ENCODE results near the gene CPAMD8. TPM values are rescaled to one million over a fixed set of nuclear protein-coding genes. Genes with fewer than 3 reads are reported as not detected.

Gene CPAMD8
- total and polyA plus RNA-seq, 2 donors (not counting 1 experiment from before 2014, with no cell fraction given): 0.14 to 1.7 TPM

DNA sequence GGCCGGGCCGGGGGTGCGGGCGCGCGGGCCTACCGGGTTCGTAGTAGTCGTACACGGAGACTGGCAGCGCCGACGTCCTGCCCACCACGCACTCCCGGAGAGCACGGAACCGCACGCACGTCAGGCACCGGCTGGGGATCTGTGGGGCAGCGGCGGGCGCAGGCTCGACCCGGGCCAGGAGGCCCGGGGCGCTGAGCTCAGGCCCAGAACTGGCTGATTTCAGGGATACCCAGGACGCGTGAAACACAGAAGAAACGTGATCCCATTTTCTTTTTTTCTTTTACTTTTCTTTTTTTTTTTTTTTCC, 128.8 kb downstream of the CPAMD8 start:
- Histone ChIP-seq H3K4me2 (ENCODE audit: extremely low read depth, insufficient read depth, low read length) (peak overlapping the region; percentile 72), H3K4me3 (replicated peaks in 1 of 4; ENCODE audit: control extremely low read depth in 1 of 4, insufficient read depth in 1 of 4, low read depth in 3 of 4, low read length in 4 of 4) (peak overlapping the region in 3 of 4 experiments; percentile 41 to 61 (median 55)), H3K9me3 (ENCODE audit: control insufficient read depth, insufficient read depth, low read depth, low read length) (no peaks in the 10 kb centered on the region), H3K27ac (ENCODE audit: insufficient read depth, low read length) (no peak overlapping the region), H3K79me2 (ENCODE audit: control insufficient read depth, insufficient read depth, low read length) (no peaks in the 10 kb centered on the region), H4K20me1 (ENCODE audit: control insufficient read depth, extremely low read depth, insufficient read depth, low read length) (no peaks in the 10 kb centered on the region), H3K36me3 (ENCODE audit: control insufficient read depth, insufficient read depth, low read length) (no peaks in the 10 kb centered on the region), H3K27me3 (ENCODE audit: control insufficient read depth, insufficient read depth, low read length) (peaks cover 2% of the 10 kb centered on the region), H3K9ac (ENCODE audit: insufficient read depth, low read length) (peak overlapping the region; percentile 26), H2AFZ (ENCODE audit: low read length) (peak overlapping the region; percentile 69), H3K4me1 (ENCODE audit: control insufficient read depth, extremely low read depth, insufficient read depth, low read length) (no peaks in the 10 kb centered on the region)
- DNase-seq (ENCODE audit: low read depth in 2 of 2): peak in 1 of 2 donors; percentile 27
- no peak for TF ChIP-seq EZH2 (IDR thresholded peaks at IDR 0.05; ENCODE audit: low read length, missing control alignments)
- TF ChIP-seq CTCF (conservative IDR thresholded peaks at IDR 0.05 in 1 of 2, IDR thresholded peaks at IDR 0.05 in 1 of 2; ENCODE audit: low read depth in 1 of 2, low read length in 2 of 2): no peak

GRCh38 chr19:16897029-16897855, 129.4 kb downstream of the CPAMD8 start:
- peak overlapping the region; percentile 26 for H3K9ac ChIP-seq (ENCODE audit: insufficient read depth, low read length)

More at GRCh38 chr19:16897029-16897855, 129.4 kb downstream of the CPAMD8 start:
- H3K4me1 ChIP-seq (ENCODE audit: control insufficient read depth, extremely low read depth, insufficient read depth, low read length): no peaks in the 10 kb centered on the region
- TF ChIP-seq CTCF (conservative IDR thresholded peaks at IDR 0.05 in 1 of 2, IDR thresholded peaks at IDR 0.05 in 1 of 2; ENCODE audit: low read depth in 1 of 2, low read length in 2 of 2) (no peak), EZH2 (IDR thresholded peaks at IDR 0.05; ENCODE audit: low read length, missing control alignments) (no peak)
- peak overlapping the region; percentile 69 for H2AFZ ChIP-seq (ENCODE audit: low read length)
- DNase-seq (ENCODE audit: low read depth in 2 of 2): peak; percentile 91 to 96
- no peaks in the 10 kb centered on the region for H3K9me3 ChIP-seq (ENCODE audit: control insufficient read depth, insufficient read depth, low read depth, low read length)
- no peaks in the 10 kb centered on the region for H3K79me2 ChIP-seq (ENCODE audit: control insufficient read depth, insufficient read depth, low read length)
- peaks cover 2% of the 10 kb centered on the region for H3K27me3 ChIP-seq (ENCODE audit: control insufficient read depth, insufficient read depth, low read length)
- H3K4me3 ChIP-seq (replicated peaks in 1 of 4; ENCODE audit: control extremely low read depth in 1 of 4, insufficient read depth in 1 of 4, low read depth in 3 of 4, low read length in 4 of 4): peak overlapping the region; percentile 41 to 61 (median 48)
- H3K4me2 ChIP-seq (ENCODE audit: extremely low read depth, insufficient read depth, low read length): peak overlapping the region; percentile 72
- no peaks in the 10 kb centered on the region for H4K20me1 ChIP-seq (ENCODE audit: control insufficient read depth, extremely low read depth, insufficient read depth, low read length)
- no peaks in the 10 kb centered on the region for H3K36me3 ChIP-seq (ENCODE audit: control insufficient read depth, insufficient read depth, low read length)
- peak overlapping the region; percentile 13 for H3K27ac ChIP-seq (ENCODE audit: insufficient read depth, low read length)

Measured in fibroblast of lung (primary cell).